ENCODE data around the gene AIP.
"Not testable (repeated sequence)": the region's sequence is repeated elsewhere in the genome, so short reads cannot be mapped to it uniquely, and the experiment has no call there.

The AIP gene

GRCh38 chr11:67507864-67508485, 25.1 kb downstream of the AIP start, which contains the start of gene CDK2AP2:
TSS of gene CDK2AP2 (minus strand) at chr11:67508162. CDS start at chr11:67508082, 80 bp downstream.
- peak; percentile 82 for DNase-seq

GRCh38 chr11:67508486-67509121, 25.8 kb downstream of the AIP start:
- DNase-seq = peak; percentile 86

- DNase-seq = no peak
These were observed 27.2 kb downstream of the AIP start for GRCh38 chr11:67510023-67510345.

GRCh38 chr11:67511558-67511957, 28.7 kb downstream of the AIP start:
- not testable (repeated sequence) for DNase-seq

GRCh38 chr11:67514116-67514515, 31.3 kb downstream of the AIP start:
- DNase-seq = no peak

- no peak for DNase-seq
These were observed 34.0 kb downstream of the AIP start for GRCh38 chr11:67516806-67517205.

GRCh38 chr11:67517784-67518552, 35.1 kb downstream of the AIP start:
- DNase-seq = no peak

GRCh38 chr11:67519726-67520125, 36.9 kb downstream of the AIP start:
- no peak for DNase-seq

GRCh38 chr11:67520856-67521824, 38.3 kb downstream of the AIP start:
- DNase-seq = no peak

- no peak for DNase-seq
These were observed 39.1 kb downstream of the AIP start for GRCh38 chr11:67521924-67522323.

GRCh38 chr11:67522338-67522737, 39.5 kb downstream of the AIP start:
- no peak for DNase-seq

GRCh38 chr11:67522844-67523555, 40.2 kb downstream of the AIP start, which contains the start of gene CABP2:
TSS of gene CABP2 (minus strand) at chr11:67523446. CDS start at chr11:67523326, 120 bp downstream.
- no peak for DNase-seq

- no peak for DNase-seq
These were observed 41.0 kb downstream of the AIP start for GRCh38 chr11:67523556-67524479.

GRCh38 chr11:67524480-67524808, 41.6 kb downstream of the AIP start:
- no peak for DNase-seq

- no peak for DNase-seq
These were observed 42.6 kb downstream of the AIP start for GRCh38 chr11:67525275-67525976.

GRCh38 chr11:67528376-67528775, 45.5 kb downstream of the AIP start:
- DNase-seq = no peak

GRCh38 chr11:67530282-67530592, 47.4 kb downstream of the AIP start:
- no peak for DNase-seq

- no peak for DNase-seq
These were observed 50.1 kb downstream of the AIP start for GRCh38 chr11:67532889-67533288.

GRCh38 chr11:67534070-67534679, 51.3 kb downstream of the AIP start:
- DNase-seq = no peak

GRCh38 chr11:67535561-67535960, 52.7 kb downstream of the AIP start:
- no peak for DNase-seq

Measured in NCI-H187 treated with DMSO at 0.1 percent for 48 hours (cell line).